ENCODE data around the gene CSNK2A1. TPM values are rescaled to one million over a fixed set of nuclear protein-coding genes. Genes with fewer than 3 reads are reported as not detected.

The CSNK2A1 gene
- total and polyA plus RNA-seq, 3 experiments from 2014 or later, result 53.1 to 173 (median 172) TPM

- Mint-ChIP-seq H3K4me3 (no peak overlapping the region), H3K27me3 (peaks cover 12 to 27% of the 10 kb centered on the region in 2 donors), H3K4me1 (peaks cover 0 to 4% (median 0%) of the 10 kb centered on the region in 3 donors), H3K27ac (no peak overlapping the region), H3K36me3 (no peaks in the 10 kb centered on the region), H3K9me3 (no peaks in the 10 kb centered on the region)
- no peak overlapping the region for H3K4me3 ChIP-seq (ENCODE audit: low read length)
- CTCF ChIA-PET, result interaction anchor here (1.1 kb wide), 1 partner anchor 85 kb away, joined by 3 read pairs; no protein-coding TSS in a partner anchor
- POLR2A ChIA-PET, result no interaction called here
- H3K4me1 ChIP-seq (ENCODE audit: insufficient read depth, low read length), result no peaks in the 10 kb centered on the region
- H3K27ac ChIP-seq (ENCODE audit: low read depth, low read length), result no peak overlapping the region
- no peak for DNase-seq
- no peaks in the 10 kb centered on the region for H3K36me3 ChIP-seq (ENCODE audit: insufficient read depth, low read length)
- no peaks in the 10 kb centered on the region for H3K9me3 ChIP-seq (ENCODE audit: low read length)
- H3K27me3 ChIP-seq (ENCODE audit: insufficient read depth, low read length, poor library complexity, severe bottlenecking), result no peaks in the 10 kb centered on the region
These were observed 17.1 kb upstream of the CSNK2A1 start for GRCh38 chr20:560680-561079.

- no peaks in the 10 kb centered on the region for H3K36me3 Mint-ChIP-seq
- H3K9me3 Mint-ChIP-seq, result no peaks in the 10 kb centered on the region
- CTCF ChIA-PET, result no interaction called here
- POLR2A ChIA-PET, result no interaction called here
- no peaks in the 10 kb centered on the region for H3K4me1 ChIP-seq (ENCODE audit: insufficient read depth, low read length)
- no peak overlapping the region for H3K27ac ChIP-seq (ENCODE audit: low read depth, low read length)
- no peak overlapping the region for H3K4me3 Mint-ChIP-seq
- no peak overlapping the region for H3K4me3 ChIP-seq (ENCODE audit: low read length)
- no peaks in the 10 kb centered on the region for H3K36me3 ChIP-seq (ENCODE audit: insufficient read depth, low read length)
- H3K27me3 ChIP-seq (ENCODE audit: insufficient read depth, low read length, poor library complexity, severe bottlenecking), result no peaks in the 10 kb centered on the region
- peaks cover 0 to 4% (median 0%) of the 10 kb centered on the region in 3 donors for H3K4me1 Mint-ChIP-seq
- H3K27ac Mint-ChIP-seq, result no peak overlapping the region
- no peak for DNase-seq
- H3K9me3 ChIP-seq (ENCODE audit: low read length), result no peaks in the 10 kb centered on the region
- H3K27me3 Mint-ChIP-seq, result peaks cover 18 to 47% of the 10 kb centered on the region in 2 donors
These were observed 14.5 kb upstream of the CSNK2A1 start for GRCh38 chr20:558117-558516.

GRCh38 chr20:556984-557383 lies 13.4 kb upstream of the CSNK2A1 start:
- no peak for DNase-seq
- H3K27ac Mint-ChIP-seq, result no peak overlapping the region
- no peaks in the 10 kb centered on the region for H3K4me1 ChIP-seq (ENCODE audit: insufficient read depth, low read length)
- H3K4me3 ChIP-seq (ENCODE audit: low read length), result no peak overlapping the region
- H3K27me3 Mint-ChIP-seq, result peaks cover 22 to 52% of the 10 kb centered on the region in 2 donors
- no peak overlapping the region for H3K27ac ChIP-seq (ENCODE audit: low read depth, low read length)
- peaks cover 0 to 4% (median 0%) of the 10 kb centered on the region in 3 donors for H3K4me1 Mint-ChIP-seq
- ChIA-PET CTCF (no interaction called here), POLR2A (no interaction called here)
- H3K27me3 ChIP-seq (ENCODE audit: insufficient read depth, low read length, poor library complexity, severe bottlenecking), result no peaks in the 10 kb centered on the region
- H3K36me3 Mint-ChIP-seq, result no peaks in the 10 kb centered on the region
- no peaks in the 10 kb centered on the region for H3K36me3 ChIP-seq (ENCODE audit: insufficient read depth, low read length)
- no peaks in the 10 kb centered on the region for H3K9me3 ChIP-seq (ENCODE audit: low read length)
- H3K4me3 Mint-ChIP-seq, result no peak overlapping the region
- no peaks in the 10 kb centered on the region for H3K9me3 Mint-ChIP-seq

GRCh38 chr20:555976-556385 lies 12.4 kb upstream of the CSNK2A1 start:
- Histone ChIP-seq H3K27me3 (ENCODE audit: insufficient read depth, low read length, poor library complexity, severe bottlenecking) (no peaks in the 10 kb centered on the region), H3K9me3 (ENCODE audit: low read length) (no peaks in the 10 kb centered on the region), H3K4me3 (ENCODE audit: low read length) (no peak overlapping the region), H3K36me3 (ENCODE audit: insufficient read depth, low read length) (no peaks in the 10 kb centered on the region), H3K4me1 (ENCODE audit: insufficient read depth, low read length) (no peaks in the 10 kb centered on the region), H3K27ac (ENCODE audit: low read depth, low read length) (no peak overlapping the region)
- no peaks in the 10 kb centered on the region for H3K9me3 Mint-ChIP-seq
- ChIA-PET POLR2A (no interaction called here), CTCF (no interaction called here)
- no peaks in the 10 kb centered on the region for H3K36me3 Mint-ChIP-seq
- no peak overlapping the region for H3K27ac Mint-ChIP-seq
- H3K4me1 Mint-ChIP-seq, result no peaks in the 10 kb centered on the region
- no peak overlapping the region for H3K4me3 Mint-ChIP-seq
- no peak for DNase-seq
- H3K27me3 Mint-ChIP-seq, result peaks cover 28 to 53% of the 10 kb centered on the region in 2 donors

- H3K4me1 Mint-ChIP-seq, result no peaks in the 10 kb centered on the region
- CTCF ChIA-PET, result no interaction called here
- no peak overlapping the region for H3K4me3 ChIP-seq (ENCODE audit: low read length)
- H3K4me1 ChIP-seq (ENCODE audit: insufficient read depth, low read length), result no peaks in the 10 kb centered on the region
- POLR2A ChIA-PET, result no interaction called here
- no peaks in the 10 kb centered on the region for H3K9me3 ChIP-seq (ENCODE audit: low read length)
- H3K27ac ChIP-seq (ENCODE audit: low read depth, low read length), result no peak overlapping the region
- peak overlapping the region in 1 of 8 donors; percentile 79 for H3K27ac Mint-ChIP-seq
- peaks cover 24 to 48% of the 10 kb centered on the region in 2 donors for H3K27me3 Mint-ChIP-seq
- no peaks in the 10 kb centered on the region for H3K9me3 Mint-ChIP-seq
- H3K4me3 Mint-ChIP-seq, result no peak overlapping the region
- peaks cover 4% of the 10 kb centered on the region for H3K27me3 ChIP-seq (ENCODE audit: insufficient read depth, low read length, poor library complexity, severe bottlenecking)
- peaks cover 0 to 5% (median 3%) of the 10 kb centered on the region in 3 donors for H3K36me3 Mint-ChIP-seq
- no peaks in the 10 kb centered on the region for H3K36me3 ChIP-seq (ENCODE audit: insufficient read depth, low read length)
- no peak for DNase-seq
These were observed 7.0 kb upstream of the CSNK2A1 start for GRCh38 chr20:550611-551010.

- Mint-ChIP-seq H3K9me3 (no peaks in the 10 kb centered on the region), H3K27ac (no peak overlapping the region), H3K4me3 (no peak overlapping the region), H3K27me3 (peaks cover 22 to 43% of the 10 kb centered on the region in 2 donors), H3K4me1 (no peaks in the 10 kb centered on the region), H3K36me3 (peaks cover 0 to 5% (median 3%) of the 10 kb centered on the region in 3 donors)
- Histone ChIP-seq H3K36me3 (ENCODE audit: insufficient read depth, low read length) (no peaks in the 10 kb centered on the region), H3K4me3 (ENCODE audit: low read length) (no peak overlapping the region), H3K4me1 (ENCODE audit: insufficient read depth, low read length) (no peaks in the 10 kb centered on the region), H3K27me3 (ENCODE audit: insufficient read depth, low read length, poor library complexity, severe bottlenecking) (peaks cover 4% of the 10 kb centered on the region), H3K27ac (ENCODE audit: low read depth, low read length) (no peak overlapping the region), H3K9me3 (ENCODE audit: low read length) (no peaks in the 10 kb centered on the region)
- ChIA-PET CTCF (no interaction called here), POLR2A (no interaction called here)
- no peak for DNase-seq
These were observed 6.3 kb upstream of the CSNK2A1 start for GRCh38 chr20:549722-550496.

- Mint-ChIP-seq H3K27ac (peak overlapping the region in 1 of 8 donors; percentile 17), H3K27me3 (peaks cover 21 to 35% of the 10 kb centered on the region in 2 donors), H3K9me3 (no peaks in the 10 kb centered on the region), H3K4me1 (peaks cover 8 to 9% (median 9%) of the 10 kb centered on the region in 3 donors), H3K36me3 (peaks cover 0 to 5% (median 3%) of the 10 kb centered on the region in 3 donors), H3K4me3 (no peak overlapping the region)
- H3K9me3 ChIP-seq (ENCODE audit: low read length), result no peaks in the 10 kb centered on the region
- POLR2A ChIA-PET, result no interaction called here
- H3K4me1 ChIP-seq (ENCODE audit: insufficient read depth, low read length), result peaks cover 7% of the 10 kb centered on the region
- H3K4me3 ChIP-seq (ENCODE audit: low read length), result no peak overlapping the region
- no peak for DNase-seq
- H3K36me3 ChIP-seq (ENCODE audit: insufficient read depth, low read length), result no peaks in the 10 kb centered on the region
- H3K27ac ChIP-seq (ENCODE audit: low read depth, low read length), result no peak overlapping the region
- H3K27me3 ChIP-seq (ENCODE audit: insufficient read depth, low read length, poor library complexity, severe bottlenecking), result peaks cover 4% of the 10 kb centered on the region
- CTCF ChIA-PET, result no interaction called here
These were observed 5.3 kb upstream of the CSNK2A1 start for GRCh38 chr20:548906-549305.

GRCh38 chr20:547394-547793 lies 3.8 kb upstream of the CSNK2A1 start:
- H3K27me3 Mint-ChIP-seq, result peaks cover 16 to 26% of the 10 kb centered on the region in 2 donors
- Histone ChIP-seq H3K4me1 (ENCODE audit: insufficient read depth, low read length) (peaks cover 13% of the 10 kb centered on the region), H3K27ac (ENCODE audit: low read depth, low read length) (no peak overlapping the region), H3K36me3 (ENCODE audit: insufficient read depth, low read length) (no peaks in the 10 kb centered on the region), H3K4me3 (ENCODE audit: low read length) (no peak overlapping the region), H3K9me3 (ENCODE audit: low read length) (no peaks in the 10 kb centered on the region), H3K27me3 (ENCODE audit: insufficient read depth, low read length, poor library complexity, severe bottlenecking) (peaks cover 4% of the 10 kb centered on the region)
- ChIA-PET POLR2A (no interaction called here), CTCF (no interaction called here)
- no peaks in the 10 kb centered on the region for H3K9me3 Mint-ChIP-seq
- peaks cover 18 to 21% (median 19%) of the 10 kb centered on the region in 3 donors for H3K4me1 Mint-ChIP-seq
- no peak overlapping the region for H3K4me3 Mint-ChIP-seq
- H3K36me3 Mint-ChIP-seq, result peaks cover 3 to 7% (median 7%) of the 10 kb centered on the region in 3 donors
- DNase-seq, result no peak
- no peak overlapping the region for H3K27ac Mint-ChIP-seq
